Lung (tissue), 12 donors: ENCODE measurements around the gene ATG7. TPM values are rescaled to one million over a fixed set of nuclear protein-coding genes. Genes with fewer than 3 reads are reported as not detected.

Source experiments
- ATAC-seq: fragments of 200-7000 bp; cut with Tn5 transposase; one replicate; pipeline ENCODE4 v1.9.1; 2020; ENCODE audit warnings: moderate number of reproducible peaks; ENCODE audit not compliant: insufficient read depth, low FRiP score
- DNase-seq, 3 donors: peaks; one replicate each; pipeline ENCODE4 v3.0.0-alpha.2; 2013 to 2017
- H3K27ac ChIP-seq, 2 donors: one replicate each; pipeline ENCODE4 v1.5.1; 2013; ENCODE audit warnings: mild to moderate bottlenecking in 2 of 2, moderate library complexity in 2 of 2, control low read depth in 1 of 2, inconsistent platforms in 1 of 2, low read depth in 1 of 2, low read length in 1 of 2
- H3K27me3 ChIP-seq, 3 donors: one replicate each; pipeline ENCODE4 v1.5.1; 2013; ENCODE audit warnings: low read length in 2 of 3; ENCODE audit not compliant: control insufficient read depth in 3 of 3, insufficient read depth in 3 of 3
- H3K36me3 ChIP-seq, 4 donors: one replicate each; pipeline ENCODE4 v1.5.1; 2013; ENCODE audit warnings: low read length in 4 of 4, mild to moderate bottlenecking in 1 of 4, moderate library complexity in 1 of 4; ENCODE audit not compliant: control insufficient read depth in 4 of 4, insufficient read depth in 4 of 4
- H3K4me1 ChIP-seq, 5 donors: one replicate each; pipeline ENCODE4 v1.5.1; 2013; ENCODE audit warnings: low read length in 5 of 5, mild to moderate bottlenecking in 2 of 5, moderate library complexity in 1 of 5; ENCODE audit not compliant: control insufficient read depth in 5 of 5, insufficient read depth in 5 of 5
- H3K4me3 ChIP-seq: one replicate; pipeline ENCODE4 v1.5.1; 2013; ENCODE audit warnings: mild to moderate bottlenecking, control low read depth, moderate library complexity
- H3K9ac ChIP-seq, 2 donors: one replicate each; pipeline ENCODE4 v1.5.1; 2013; ENCODE audit warnings: low read length in 2 of 2, control low read depth in 1 of 2; ENCODE audit not compliant: insufficient read depth in 1 of 2
- H3K9me3 ChIP-seq, 4 donors: one replicate each; pipeline ENCODE4 v1.5.1; 2013; ENCODE audit warnings: low read length in 3 of 4, mild to moderate bottlenecking in 1 of 4, moderate library complexity in 1 of 4; ENCODE audit not compliant: control insufficient read depth in 4 of 4, insufficient read depth in 3 of 4
- CTCF ChIP-seq: IDR thresholded peaks from 2 replicates; pipeline ENCODE4 v1.5.1; 2012; ENCODE audit warnings: mild to moderate bottlenecking; ENCODE audit errors: control extremely low read depth, extremely low read depth
- WGBS, 2 donors: extraction: QIAGEN DNeasy Blood & Tissue Kit; methylation state at CpG; one replicate each; pipeline ENCODE4 v1.1.7; 2013; 5-methylcytosine and 5-hydroxymethylcytosine counted together
- polyA plus RNA-seq, 2 donors: library from polyadenylated mRNA; stranded (reverse); fragments of 200-250 nt; gene quantifications; one replicate each; pipeline ENCODE4 v1.2.1, GENCODE V29; 2013
- total RNA-seq, 2 donors: library from RNA; depleted of rRNA in 1 of 2; stranded (reverse); fragments of >200 nt in 1 of 2; gene quantifications; one replicate each; pipeline ENCODE4 v1.2.1, GENCODE V29; 2014 to 2021
- donor health status: control.
- donor health status: control.
- donor health status: Bipolar disorder and iron deficiency.
- donor health status: healthy.
- donor health status: DM: yes; HTN: yes; CAD: no.

Gene ATG7
- total and polyA plus RNA-seq, 4 donors = 11.2 to 72.0 (median 53.3) TPM

- Histone ChIP-seq H3K27ac (no peak overlapping the region), H3K9me3 (no peaks in the 10 kb centered on the region), H3K36me3 (peaks cover 0 to 16% (median 11%) of the 10 kb centered on the region in 4 donors), H3K9ac (no peak overlapping the region), H3K4me1 (peaks cover 6 to 13% (median 10%) of the 10 kb centered on the region in 5 donors), H3K4me3 (no peak overlapping the region), H3K27me3 (no peaks in the 10 kb centered on the region)
- DNase-seq = no peak
- WGBS, 2 donors = 73 to 86% methylated on average over 9 of the region's 9 CpGs
- no peak for ATAC-seq
- no peak for TF ChIP-seq CTCF
Observed at GRCh38 chr3:11576453-11576852, 304.3 kb downstream of the ATG7 start.

- Histone ChIP-seq H3K36me3 (peaks cover 0 to 11% (median 8%) of the 10 kb centered on the region in 4 donors), H3K27ac (no peak overlapping the region), H3K9ac (no peak overlapping the region), H3K4me1 (peaks cover 10 to 30% (median 19%) of the 10 kb centered on the region in 5 donors), H3K27me3 (no peaks in the 10 kb centered on the region), H3K4me3 (no peak overlapping the region), H3K9me3 (no peaks in the 10 kb centered on the region)
- 86 to 89% methylated on average over 8 of the region's 8 CpGs for WGBS, 2 donors
- no peak for TF ChIP-seq CTCF
- DNase-seq (no peak), ATAC-seq (no peak)
Observed at GRCh38 chr3:11578169-11578568, 306.0 kb downstream of the ATG7 start.

- DNase-seq (peak in 1 of 3 donors; percentile 26), ATAC-seq (no peak)
- H3K4me3 ChIP-seq = no peak overlapping the region
- H3K27ac ChIP-seq = no peak overlapping the region
- no peaks in the 10 kb centered on the region for H3K9me3 ChIP-seq
- peak overlapping the region in 1 of 2 donors; percentile 15 for H3K9ac ChIP-seq
- H3K27me3 ChIP-seq = no peaks in the 10 kb centered on the region
- no peak for TF ChIP-seq CTCF
- 58 to 77% methylated on average over 2 of the region's 2 CpGs for WGBS, 2 donors
- peaks cover 0 to 5% (median 2%) of the 10 kb centered on the region in 4 donors for H3K36me3 ChIP-seq
- peaks cover 16 to 49% (median 23%) of the 10 kb centered on the region in 5 donors for H3K4me1 ChIP-seq
Observed at GRCh38 chr3:11580645-11581044, 308.4 kb downstream of the ATG7 start.
